DND-41 (cell line): ENCODE data around the gene IST1.

Experiments
- ATAC-seq: fragments of 200-7000 bp; cut with Tn5 transposase; 3 replicates; pipeline ENCODE4 v1.9.1; 2021; ENCODE audit warnings: low read depth; ENCODE audit not compliant: insufficient read depth
- DNase-seq: peaks from one replicate; pipeline ENCODE4 v3.0.0-alpha.2; 2020
- H2AFZ ChIP-seq: 2 replicates; pipeline ENCODE4 v1.6.0; 2012; ENCODE audit warnings: low read depth, low read length
- H3K27ac ChIP-seq: 2 replicates; pipeline ENCODE4 v1.5.1; 2012; ENCODE audit warnings: low read length, inconsistent platforms
- H3K27me3 ChIP-seq: fragments of 200-600 bp; sonication (generic); 2 replicates; pipeline ENCODE4 v1.6.0; 2012; ENCODE audit warnings: low read length, mild to moderate bottlenecking, inconsistent platforms; ENCODE audit not compliant: insufficient read depth, poor library complexity
- H3K36me3 ChIP-seq: 2 replicates; pipeline ENCODE4 v1.5.1; 2012; ENCODE audit warnings: low read length, inconsistent platforms; ENCODE audit not compliant: insufficient read depth
- H3K4me1 ChIP-seq: 2 replicates; pipeline ENCODE4 v1.5.1; 2012; ENCODE audit warnings: mild to moderate bottlenecking, low read length; ENCODE audit not compliant: insufficient read depth
- H3K4me2 ChIP-seq: 2 replicates; pipeline ENCODE4 v1.6.0; 2012; ENCODE audit warnings: mild to moderate bottlenecking, moderate library complexity, low read length, inconsistent platforms; ENCODE audit not compliant: insufficient read depth
- H3K4me3 ChIP-seq, 2 experiments: fragments of 200-600 bp in 1 of 2; shearing (Covaris generic) in 1 of 2; 2 replicates each; pipeline ENCODE4 v1.5.1; 2012 to 2016; ENCODE audit warnings: inconsistent platforms in 2 of 2, low read length in 2 of 2, mild to moderate bottlenecking in 2 of 2, low read depth in 1 of 2, moderate library complexity in 1 of 2
- H3K79me2 ChIP-seq: 2 replicates; pipeline ENCODE4 v1.6.0; 2012; ENCODE audit warnings: low read length, inconsistent platforms; ENCODE audit not compliant: insufficient read depth
- H3K9ac ChIP-seq: 2 replicates; pipeline ENCODE4 v1.6.0; 2012; ENCODE audit warnings: low read depth, mild to moderate bottlenecking, inconsistent platforms, low read length, moderate library complexity
- H3K9me3 ChIP-seq: 2 replicates; pipeline ENCODE4 v1.5.1; 2012; ENCODE audit warnings: low read length, moderate library complexity, mild to moderate bottlenecking, inconsistent platforms; ENCODE audit not compliant: insufficient read depth, severe bottlenecking
- H4K20me1 ChIP-seq: 2 replicates; pipeline ENCODE4 v1.6.0; 2012; ENCODE audit warnings: low read length; ENCODE audit not compliant: insufficient read depth
- CTCF ChIP-seq: IDR thresholded peaks from 2 replicates; pipeline ENCODE4 v1.5.1; 2012; ENCODE audit warnings: borderline replicate concordance, low read length, moderate library complexity, mild to moderate bottlenecking; ENCODE audit not compliant: poor library complexity, severe bottlenecking; ENCODE audit errors: extremely low read depth
- EZH2 ChIP-seq: IDR thresholded peaks from 3 replicates; pipeline ENCODE4 v1.6.1; 2012; ENCODE audit warnings: borderline replicate concordance, low read depth, mild to moderate bottlenecking, moderate library complexity, low read length, inconsistent platforms; ENCODE audit not compliant: severe bottlenecking

The IST1 gene

DNA sequence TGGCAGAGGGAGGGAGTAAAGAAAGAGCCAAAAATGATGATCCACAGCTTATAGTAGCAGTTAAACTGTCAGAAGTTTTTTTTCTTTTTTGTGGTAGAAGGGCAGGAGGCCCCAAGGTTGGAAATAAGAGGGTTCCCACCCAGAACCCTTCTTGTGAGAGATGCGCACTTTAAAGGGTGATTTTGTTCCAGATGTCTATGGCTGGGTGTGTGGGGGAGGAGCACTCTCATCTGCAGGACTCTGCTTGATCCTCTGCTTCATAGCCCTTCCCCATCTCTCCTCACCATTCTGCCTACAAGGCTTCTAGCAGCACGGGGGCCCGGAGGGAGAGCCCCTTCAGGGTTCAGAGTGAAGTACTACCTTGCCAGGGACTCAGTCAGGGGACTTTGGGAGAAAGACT, 43.2 kb upstream of the IST1 start:
- ATAC-seq (peak; percentile 81), DNase-seq (peak; percentile 53)
- Histone ChIP-seq H4K20me1 (peaks cover 47% of the 10 kb centered on the region; the same call in 1 of the 2 replicates), H3K9me3 (no peaks in the 10 kb centered on the region), H3K4me1 (peaks cover 18% of the 10 kb centered on the region), H3K79me2 (peaks cover 32% of the 10 kb centered on the region), H3K4me2 (no peak overlapping the region), H2AFZ (no peak overlapping the region), H3K27ac (no peak overlapping the region), H3K36me3 (peaks cover 82% of the 10 kb centered on the region), H3K27me3 (no peaks in the 10 kb centered on the region), H3K4me3 (no peak overlapping the region), H3K9ac (no peak overlapping the region)
- no peak for TF ChIP-seq EZH2
- no peak for TF ChIP-seq CTCF

DNA sequence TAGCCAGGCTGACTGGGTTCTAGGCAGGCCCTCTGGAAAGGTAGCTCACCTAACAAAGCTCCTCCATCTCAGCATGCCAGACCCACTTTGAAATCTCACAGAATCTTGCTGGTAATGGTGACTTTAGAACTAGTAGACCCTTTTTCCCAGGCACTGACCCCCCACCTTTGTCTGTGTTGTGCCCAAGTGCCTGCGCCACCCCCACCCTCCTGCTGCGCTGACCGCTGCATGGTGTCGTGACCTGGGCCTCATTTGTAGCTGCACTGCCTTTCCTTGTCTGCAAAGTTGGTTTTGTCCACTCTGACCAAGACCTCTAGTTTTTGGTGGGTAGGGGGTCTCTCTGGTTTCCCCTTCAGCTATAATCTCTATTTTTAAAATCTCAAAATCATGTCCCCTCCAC, 42.8 kb upstream of the IST1 start:
- Histone ChIP-seq H3K4me3 (no peak overlapping the region), H3K9me3 (no peaks in the 10 kb centered on the region), H3K79me2 (peaks cover 28% of the 10 kb centered on the region), H2AFZ (no peak overlapping the region), H3K4me1 (peaks cover 14% of the 10 kb centered on the region), H3K36me3 (peaks cover 80% of the 10 kb centered on the region), H3K9ac (no peak overlapping the region), H3K27me3 (no peaks in the 10 kb centered on the region), H4K20me1 (peaks cover 46% of the 10 kb centered on the region; the same call in 1 of the 2 replicates), H3K4me2 (no peak overlapping the region), H3K27ac (no peak overlapping the region)
- TF ChIP-seq EZH2 (no peak), CTCF (no peak)
- DNase-seq, result no peak
- no peak for ATAC-seq

DNA sequence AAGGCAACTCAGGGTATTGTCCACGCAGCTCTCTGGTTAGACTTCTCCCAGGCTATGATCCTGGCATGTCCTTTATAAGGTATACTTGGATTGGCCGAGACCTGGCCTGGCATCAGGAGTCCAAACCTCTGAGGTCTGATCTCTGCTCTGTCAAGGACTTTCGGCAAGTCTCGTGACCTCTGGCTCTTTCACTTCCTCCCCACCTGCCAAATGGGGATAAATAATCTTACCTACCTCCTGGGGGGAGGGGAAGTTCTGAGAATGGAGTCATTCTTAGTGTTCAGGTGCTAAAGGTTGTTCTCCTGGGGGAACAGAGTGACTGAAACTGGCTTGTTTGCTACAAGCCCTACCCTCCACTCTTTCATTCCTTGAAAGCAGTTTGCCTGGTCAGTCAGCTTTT, 41.9 kb upstream of the IST1 start:
- Histone ChIP-seq H3K27me3 (no peaks in the 10 kb centered on the region), H2AFZ (no peak overlapping the region), H3K36me3 (peaks cover 72% of the 10 kb centered on the region), H3K27ac (no peak overlapping the region), H4K20me1 (peaks cover 42% of the 10 kb centered on the region; the same call in 1 of the 2 replicates), H3K9ac (no peak overlapping the region), H3K4me1 (peaks cover 9% of the 10 kb centered on the region), H3K4me2 (no peak overlapping the region), H3K4me3 (no peak overlapping the region), H3K9me3 (no peaks in the 10 kb centered on the region), H3K79me2 (peaks cover 20% of the 10 kb centered on the region; the same call in 1 of the 2 replicates)
- no peak for TF ChIP-seq EZH2
- TF ChIP-seq CTCF, result no peak
- DNase-seq, result no peak
- ATAC-seq, result no peak
